Measurements from ENCODE around the gene SORBS1.

GRCh38 chr10:95478185-95478584 lies 83.0 kb downstream of the SORBS1 start:
- TF ChIP-seq CTCF (IDR thresholded peaks at IDR 0.05) (no peak), POLR2A (IDR thresholded peaks at IDR 0.05) (no peak)
